ENCODE results near the gene SMG9. TPM values are rescaled to one million over a fixed set of nuclear protein-coding genes. Genes with fewer than 3 reads are reported as not detected.

The SMG9 gene
- total RNA-seq, 1 experiment from 2014 or later: 52.2 TPM

GRCh38 chr19:43719918-43720317 lies 34.8 kb downstream of the SMG9 start:
- no CpG with 5 or more reads among the region's 5 CpGs for WGBS (ENCODE audit: extremely low coverage, insufficient read length, low lambda C conversion rate)
- Mint-ChIP-seq H3K9me3 (no peaks in the 10 kb centered on the region), H3K4me3 (no peak overlapping the region), H3K4me1 (peaks cover 6 to 16% of the 10 kb centered on the region in 2 experiments; a peak in 3 of 4 replicates), H3K36me3 (ENCODE audit: insufficient read depth in 1 of 3, low read depth in 3 of 3) (no peaks in the 10 kb centered on the region), H3K27me3 (ENCODE audit: low read depth) (peaks cover 5% of the 10 kb centered on the region), H3K27ac (no peak overlapping the region)
- Histone ChIP-seq H4K20me1 (ENCODE audit: control insufficient read depth, insufficient read depth, insufficient read length) (no peaks in the 10 kb centered on the region), H2BK5ac (ENCODE audit: insufficient read length, low read length) (no peak overlapping the region), H2BK15ac (ENCODE audit: low read depth, low read length) (no peak overlapping the region), H4K91ac (ENCODE audit: insufficient read length, low read depth, low read length) (no peak overlapping the region), H3K79me1 (ENCODE audit: insufficient read depth, low read depth, low read length, poor library complexity, severe bottlenecking) (no peaks in the 10 kb centered on the region), H2AFZ (ENCODE audit: low read length) (no peak overlapping the region), H3K9me3 (ENCODE audit: control insufficient read depth, low read depth, low read length) (no peaks in the 10 kb centered on the region), H3K79me2 (ENCODE audit: insufficient read depth, low read length) (no peaks in the 10 kb centered on the region), H3K4me1 (ENCODE audit: insufficient read depth, low read length) (no peaks in the 10 kb centered on the region), H2AK5ac (ENCODE audit: insufficient read length, low read length) (no peak overlapping the region), H3T11ph (ENCODE audit: low read length) (no peak overlapping the region), H4K5ac (ENCODE audit: insufficient read length, low read depth, low read length) (no peak overlapping the region), H4K8ac (replicated peaks; ENCODE audit: insufficient read length, low read depth, low read length) (no peak overlapping the region), H3K4me2 (ENCODE audit: insufficient read depth, insufficient read length, low read length) (no peak overlapping the region), H2BK20ac (ENCODE audit: low read depth, low read length, poor library complexity, severe bottlenecking) (no peak overlapping the region), H3K18ac (ENCODE audit: insufficient read length, low read depth, low read length) (no peak overlapping the region), H3K9ac (ENCODE audit: extremely low read depth, insufficient read length, low read length) (no peak overlapping the region), H3K23me2 (ENCODE audit: insufficient read length, low read depth, low read length, poor library complexity, severe bottlenecking) (peaks cover 2% of the 10 kb centered on the region), H3K14ac (ENCODE audit: insufficient read depth, low read length) (no peak overlapping the region), H3K23ac (ENCODE audit: insufficient read length, low read depth, low read length) (no peak overlapping the region), H3K27me3 (ENCODE audit: insufficient read depth, low read length) (no peaks in the 10 kb centered on the region), H3K27ac (ENCODE audit: insufficient read length, low read depth, low read length) (no peak overlapping the region), H3K56ac (ENCODE audit: insufficient read length, low read depth, low read length) (no peak overlapping the region), H3K4ac (ENCODE audit: low read depth, low read length) (no peak overlapping the region), H2BK12ac (ENCODE audit: insufficient read length, low read depth, low read length) (no peak overlapping the region), H2BK120ac (ENCODE audit: low read depth, low read length, poor library complexity, severe bottlenecking) (no peak overlapping the region)
- no peak for DNase-seq
- TF ChIP-seq CTCF (conservative IDR thresholded peaks at IDR 0.05): no peak

Data from H9 (cell line).